Measurements from ENCODE around the gene RGS18.

DNA sequence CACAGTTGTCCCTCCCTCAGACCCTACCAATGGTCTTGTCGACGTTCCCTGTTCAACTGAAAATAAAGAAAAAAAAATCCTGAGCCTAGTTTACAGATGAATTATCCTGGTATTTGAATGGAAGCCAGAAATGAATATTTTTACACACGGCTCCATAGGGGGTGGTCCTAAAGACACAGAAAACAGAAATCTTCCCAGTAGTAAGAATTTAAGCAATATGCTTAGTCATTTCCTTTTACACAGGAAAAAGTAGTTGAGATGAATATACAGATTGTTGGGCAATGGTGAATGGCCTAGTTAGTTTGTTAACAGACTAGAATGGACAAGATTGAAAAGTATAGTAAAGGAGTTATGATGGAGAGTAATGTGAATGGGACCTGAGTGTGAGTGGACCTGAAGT, 67.4 kb downstream of the RGS18 start:
- TF ChIP-seq POLR2AphosphoS5 (IDR thresholded peaks at IDR 0.05) (no peak), POLR2A (IDR thresholded peaks at IDR 0.05) (no peak)
- TF ChIP-seq, protein P1, sequence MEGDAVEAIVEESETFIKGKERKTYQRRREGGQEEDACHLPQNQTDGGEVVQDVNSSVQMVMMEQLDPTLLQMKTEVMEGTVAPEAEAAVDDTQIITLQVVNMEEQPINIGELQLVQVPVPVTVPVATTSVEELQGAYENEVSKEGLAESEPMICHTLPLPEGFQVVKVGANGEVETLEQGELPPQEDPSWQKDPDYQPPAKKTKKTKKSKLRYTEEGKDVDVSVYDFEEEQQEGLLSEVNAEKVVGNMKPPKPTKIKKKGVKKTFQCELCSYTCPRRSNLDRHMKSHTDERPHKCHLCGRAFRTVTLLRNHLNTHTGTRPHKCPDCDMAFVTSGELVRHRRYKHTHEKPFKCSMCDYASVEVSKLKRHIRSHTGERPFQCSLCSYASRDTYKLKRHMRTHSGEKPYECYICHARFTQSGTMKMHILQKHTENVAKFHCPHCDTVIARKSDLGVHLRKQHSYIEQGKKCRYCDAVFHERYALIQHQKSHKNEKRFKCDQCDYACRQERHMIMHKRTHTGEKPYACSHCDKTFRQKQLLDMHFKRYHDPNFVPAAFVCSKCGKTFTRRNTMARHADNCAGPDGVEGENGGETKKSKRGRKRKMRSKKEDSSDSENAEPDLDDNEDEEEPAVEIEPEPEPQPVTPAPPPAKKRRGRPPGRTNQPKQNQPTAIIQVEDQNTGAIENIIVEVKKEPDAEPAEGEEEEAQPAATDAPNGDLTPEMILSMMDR (IDR thresholded peaks at IDR 0.05), result no peak
